Prostate gland (tissue), 2 donors: ENCODE results near the gene CADPS. TPM values are rescaled to one million over a fixed set of nuclear protein-coding genes. Genes with fewer than 3 reads are reported as not detected.

ENCODE experiments used
- DNase-seq: peaks from one replicate; pipeline ENCODE4 v3.0.0-alpha.2; 2019; ENCODE audit warnings: low spot score
- H3K27ac ChIP-seq, 2 donors: fragments of 200-600 bp; sonication (generic); 2 replicates each; pipeline ENCODE4 v1.5.1; 2017 to 2019
- H3K27me3 ChIP-seq: fragments of 200-600 bp; sonication (generic); replicated peaks from 2 replicates; pipeline ENCODE4 v1.5.1; 2019; ENCODE audit not compliant: insufficient read depth
- H3K36me3 ChIP-seq, 2 donors: fragments of 200-600 bp; sonication (generic); 1 replicate in 1 of 2; 2 replicates in 1 of 2; pipeline versions ENCODE4 v1.5.1 to v1.8.1; 2017 to 2019
- H3K4me1 ChIP-seq: fragments of 200-600 bp; sonication (generic); replicated peaks from 2 replicates; pipeline ENCODE4 v1.5.1; 2019
- H3K4me3 ChIP-seq, 2 donors: fragments of 200-600 bp; sonication (generic); 2 replicates each; pipeline ENCODE4 v1.5.1; 2017 to 2019
- H3K9me3 ChIP-seq: fragments of 200-600 bp; sonication (generic); 2 replicates; pipeline ENCODE4 v1.5.1; 2017
- POLR2A ChIP-seq: fragments of 450-650 bp; IDR thresholded peaks from one replicate; pipeline ENCODE4 v1.6.1; 2016; ENCODE audit warnings: antibody characterized with exemption, mild to moderate bottlenecking
- POLR2AphosphoS5 ChIP-seq: sonication (generic); formaldehyde crosslinking; IDR thresholded peaks from one replicate; pipeline ENCODE4 v1.6.1; 2017; ENCODE audit warnings: antibody characterized with exemption
- WGBS: methylation state at CpG from one replicate; pipeline ENCODE4 v1.1.5; 2018; 5-methylcytosine and 5-hydroxymethylcytosine counted together
- intact Hi-C: fragments of 100-400 bp; cut with DNase I; formaldehyde crosslinking; loops from one replicate; pipeline ENCODE4 v1.14.2; 2022
- total RNA-seq, 2 donors: library from RNA; depleted of rRNA; stranded (reverse); fragments of >200 nt; gene quantifications; one replicate each; pipeline ENCODE4 v1.1.0, GENCODE V29; 2016
- TF ChIP-seq, protein P1 (sequence below), 4 experiments: fragments of 200-600 bp in 2 of 4; fragments of 450-650 bp in 2 of 4; sonication (generic) in 2 of 4; IDR thresholded peaks; 1 replicate in 3 of 4; 2 replicates in 1 of 4; pipeline ENCODE4 v1.5.1; 2016 to 2019; ENCODE audit warnings: antibody characterized with exemption in 4 of 4, mild to moderate bottlenecking in 2 of 4, moderate library complexity in 2 of 4

CADPS gene
- total RNA-seq, 2 donors from 2014 or later, result 4.0 to 7.7 TPM

DNA sequence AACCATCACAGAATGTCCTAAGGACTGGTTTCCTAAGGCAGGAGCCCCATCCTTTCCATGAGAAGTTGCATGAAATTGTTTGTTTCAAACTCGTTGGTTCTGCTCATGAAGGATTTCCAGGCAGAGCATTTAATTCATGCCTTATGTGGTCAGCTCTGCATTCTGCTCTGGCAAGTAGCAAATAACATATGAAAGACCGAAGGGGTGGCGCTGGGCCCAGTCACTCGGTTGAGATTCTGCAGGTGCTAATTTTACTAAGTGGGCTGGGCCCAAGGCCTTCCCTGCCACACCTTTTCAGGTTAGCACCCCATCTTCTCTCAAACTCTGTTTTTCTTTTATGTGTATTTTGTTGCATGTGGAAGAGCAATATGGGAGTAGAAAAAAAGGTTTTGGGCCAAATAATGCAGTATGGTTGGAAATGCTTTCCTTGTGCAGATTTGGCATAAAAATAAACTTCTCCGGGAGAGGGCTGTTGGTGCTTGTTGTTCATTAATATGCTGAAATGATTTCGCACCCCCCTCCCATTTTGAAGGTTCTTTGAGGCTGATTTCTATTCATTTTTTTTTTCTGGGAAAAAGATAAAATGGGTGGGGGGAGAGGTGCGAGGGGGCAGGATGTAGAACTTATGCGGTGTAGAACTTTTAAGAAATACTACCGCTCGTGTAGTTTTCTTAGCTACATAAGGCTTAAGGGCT, 318.9 kb downstream of the CADPS start:
- H3K27me3 ChIP-seq, result no peaks in the 10 kb centered on the region
- 78% methylated on average over 10 of the region's 10 CpGs for WGBS
- H3K9me3 ChIP-seq, result no peaks in the 10 kb centered on the region
- no peaks in the 10 kb centered on the region for H3K4me1 ChIP-seq
- DNase-seq, result no peak
- H3K4me3 ChIP-seq, result no peak overlapping the region
- intact Hi-C loops, result no loop called here
- no peak overlapping the region for H3K27ac ChIP-seq
- no peak for TF ChIP-seq POLR2A
- TF ChIP-seq POLR2AphosphoS5, result no peak
- TF ChIP-seq, protein P1, sequence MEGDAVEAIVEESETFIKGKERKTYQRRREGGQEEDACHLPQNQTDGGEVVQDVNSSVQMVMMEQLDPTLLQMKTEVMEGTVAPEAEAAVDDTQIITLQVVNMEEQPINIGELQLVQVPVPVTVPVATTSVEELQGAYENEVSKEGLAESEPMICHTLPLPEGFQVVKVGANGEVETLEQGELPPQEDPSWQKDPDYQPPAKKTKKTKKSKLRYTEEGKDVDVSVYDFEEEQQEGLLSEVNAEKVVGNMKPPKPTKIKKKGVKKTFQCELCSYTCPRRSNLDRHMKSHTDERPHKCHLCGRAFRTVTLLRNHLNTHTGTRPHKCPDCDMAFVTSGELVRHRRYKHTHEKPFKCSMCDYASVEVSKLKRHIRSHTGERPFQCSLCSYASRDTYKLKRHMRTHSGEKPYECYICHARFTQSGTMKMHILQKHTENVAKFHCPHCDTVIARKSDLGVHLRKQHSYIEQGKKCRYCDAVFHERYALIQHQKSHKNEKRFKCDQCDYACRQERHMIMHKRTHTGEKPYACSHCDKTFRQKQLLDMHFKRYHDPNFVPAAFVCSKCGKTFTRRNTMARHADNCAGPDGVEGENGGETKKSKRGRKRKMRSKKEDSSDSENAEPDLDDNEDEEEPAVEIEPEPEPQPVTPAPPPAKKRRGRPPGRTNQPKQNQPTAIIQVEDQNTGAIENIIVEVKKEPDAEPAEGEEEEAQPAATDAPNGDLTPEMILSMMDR (IDR thresholded peaks at IDR 0.05), result no peak
- no peaks in the 10 kb centered on the region for H3K36me3 ChIP-seq

DNA sequence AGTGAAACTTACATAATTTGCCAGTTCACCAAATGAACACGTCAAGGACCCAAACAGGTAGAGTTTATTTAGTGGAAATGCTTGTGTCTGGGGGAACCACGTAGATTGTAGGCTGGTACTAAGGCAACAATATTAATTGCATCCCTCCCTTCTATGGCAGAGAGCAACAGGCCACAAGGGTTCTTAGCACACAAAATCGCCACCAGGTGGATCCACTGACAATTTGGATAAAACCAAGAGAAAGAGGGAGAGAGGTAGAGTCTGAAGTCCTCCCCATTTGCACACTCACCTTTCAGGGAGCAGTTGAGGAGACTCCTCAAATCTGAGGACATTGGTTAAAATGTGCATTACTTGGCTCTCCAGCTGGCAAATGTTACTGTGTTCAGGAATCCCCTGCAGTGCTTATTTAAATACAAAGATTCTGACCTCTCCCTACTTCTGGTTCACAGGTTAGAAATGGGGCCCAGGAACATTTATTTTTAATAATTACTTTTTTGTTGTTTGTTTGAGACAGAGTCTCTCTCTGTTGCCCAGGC, 320.9 kb downstream of the CADPS start:
- Histone ChIP-seq H3K4me3 (no peak overlapping the region), H3K27me3 (no peaks in the 10 kb centered on the region), H3K9me3 (no peaks in the 10 kb centered on the region), H3K4me1 (no peaks in the 10 kb centered on the region), H3K36me3 (no peaks in the 10 kb centered on the region), H3K27ac (no peak overlapping the region)
- no peak for TF ChIP-seq POLR2A
- TF ChIP-seq POLR2AphosphoS5, result no peak
- TF ChIP-seq, protein P1 (IDR thresholded peaks at IDR 0.05), result no peak
- 60% methylated on average over 3 of the region's 3 CpGs for WGBS
- DNase-seq, result no peak
- intact Hi-C loops, result no loop called here

DNA sequence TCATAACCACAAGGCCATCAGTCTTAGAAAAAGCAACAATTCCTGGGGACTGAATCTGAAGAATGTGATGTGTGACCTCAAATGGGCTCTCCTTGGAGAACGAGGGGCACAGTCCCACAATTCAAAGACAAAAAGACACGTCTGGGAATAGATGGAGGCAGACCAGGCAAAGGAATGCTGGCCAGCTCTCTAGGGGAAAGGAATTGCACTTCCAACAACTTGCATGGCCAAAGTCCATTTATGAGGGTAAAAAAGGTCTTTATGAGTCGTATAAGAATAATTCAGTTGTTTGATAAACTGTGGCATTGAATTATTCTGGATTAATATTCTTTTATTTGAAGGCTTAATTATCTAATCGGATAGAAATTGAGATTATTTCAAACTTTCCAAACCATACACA, 321.4 kb downstream of the CADPS start:
- Histone ChIP-seq H3K4me3 (no peak overlapping the region), H3K9me3 (no peaks in the 10 kb centered on the region), H3K4me1 (no peaks in the 10 kb centered on the region), H3K36me3 (no peaks in the 10 kb centered on the region), H3K27me3 (no peaks in the 10 kb centered on the region), H3K27ac (no peak overlapping the region)
- DNase-seq, result no peak
- 69% methylated on average over 4 of the region's 4 CpGs for WGBS
- TF ChIP-seq, protein P1 (IDR thresholded peaks at IDR 0.05), result no peak
- TF ChIP-seq POLR2A (no peak), POLR2AphosphoS5 (no peak)
- intact Hi-C loops, result no loop called here

DNA sequence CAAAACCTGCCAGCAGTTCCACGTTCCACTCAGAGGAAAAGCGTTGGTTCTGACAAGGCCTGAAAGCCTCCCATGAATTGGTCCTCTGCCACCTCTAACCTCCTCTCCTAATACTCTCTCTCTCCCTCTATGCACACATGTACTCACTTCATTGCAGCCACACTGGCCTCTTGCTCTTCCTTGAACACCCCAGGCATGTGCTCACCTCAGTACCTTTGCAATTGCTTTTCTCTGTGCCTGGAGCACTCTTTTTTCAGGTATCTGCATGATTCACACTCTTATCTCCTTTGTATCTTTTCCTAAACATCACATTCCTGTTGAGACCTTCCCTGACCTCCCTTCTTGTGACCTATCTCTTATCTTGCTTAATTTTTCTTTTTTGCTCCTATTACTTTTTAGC, 323.7 kb downstream of the CADPS start:
- Histone ChIP-seq H3K9me3 (no peaks in the 10 kb centered on the region), H3K36me3 (no peaks in the 10 kb centered on the region), H3K27me3 (no peaks in the 10 kb centered on the region), H3K27ac (no peak overlapping the region), H3K4me1 (no peaks in the 10 kb centered on the region), H3K4me3 (no peak overlapping the region)
- intact Hi-C loops, result no loop called here
- TF ChIP-seq POLR2AphosphoS5 (no peak), POLR2A (no peak)
- TF ChIP-seq, protein P1 (IDR thresholded peaks at IDR 0.05), result no peak
- 93% methylated on average over 2 of the region's 2 CpGs for WGBS
- no peak for DNase-seq

DNA sequence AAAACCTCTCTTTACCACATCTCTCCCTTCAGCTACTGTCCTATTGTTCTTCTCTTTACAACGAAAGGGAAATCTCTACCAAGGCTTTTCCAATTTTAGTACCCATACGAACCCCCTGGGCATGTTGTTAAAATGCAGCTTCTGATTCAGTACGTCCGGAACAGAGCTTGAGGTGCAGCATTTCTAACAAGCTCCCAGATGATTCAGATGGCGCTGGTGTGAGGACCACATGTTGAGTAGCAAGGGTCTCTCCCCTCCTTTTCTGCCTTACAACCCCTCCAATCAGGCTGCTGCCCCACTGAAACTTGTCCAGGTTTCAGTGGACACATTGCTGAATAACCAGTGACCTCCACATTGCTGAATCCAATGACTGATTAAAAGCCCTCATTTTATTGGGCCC, 324.8 kb downstream of the CADPS start:
- H3K36me3 ChIP-seq, result no peaks in the 10 kb centered on the region
- WGBS, result 83% methylated on average over 5 of the region's 5 CpGs
- no peak for TF ChIP-seq POLR2A
- no peaks in the 10 kb centered on the region for H3K9me3 ChIP-seq
- DNase-seq, result no peak
- no peak overlapping the region for H3K4me3 ChIP-seq
- H3K4me1 ChIP-seq, result no peaks in the 10 kb centered on the region
- no peaks in the 10 kb centered on the region for H3K27me3 ChIP-seq
- intact Hi-C loops, result no loop called here
- H3K27ac ChIP-seq, result no peak overlapping the region
